Measurements from ENCODE around the gene MCCD1. TPM values are rescaled to one million over a fixed set of nuclear protein-coding genes. Genes with fewer than 3 reads are reported as not detected.
"Not testable (repeated sequence)": the region's sequence is repeated elsewhere in the genome, so short reads cannot be mapped to it uniquely, and the experiment has no call there.

Gene MCCD1
- polyA plus RNA-seq (ENCODE audit: insufficient read length in 4 of 4) = 10 to 100 TPM; 15.4 to 24.2 (median 18.0) TPM

GRCh38 chr6:31528821-31529328, at the start of gene MCCD1:
MCCD1 (plus strand) TSS chr6:31528962; CDS start chr6:31529015, 53 bp downstream.
- DNase-seq (ENCODE audit: low read depth in 4 of 4, low spot score in 2 of 4) = no peak

GRCh38 chr6:31479151-31479932, 49.4 kb upstream of the MCCD1 start:
- DNase-seq (ENCODE audit: low read depth in 4 of 4, low spot score in 2 of 4) = no peak

GRCh38 chr6:31479933-31480535, 48.7 kb upstream of the MCCD1 start:
- DNase-seq (ENCODE audit: low read depth in 4 of 4, low spot score in 2 of 4) = no peak

GRCh38 chr6:31480574-31480973, 48.2 kb upstream of the MCCD1 start:
- no peak for DNase-seq (ENCODE audit: low read depth in 4 of 4, low spot score in 2 of 4)

- no peak for DNase-seq (ENCODE audit: low read depth in 4 of 4, low spot score in 2 of 4)
Measured at GRCh38 chr6:31483392-31483791, 45.4 kb upstream of the MCCD1 start.

GRCh38 chr6:31485055-31485454, 43.7 kb upstream of the MCCD1 start:
- DNase-seq (ENCODE audit: low read depth in 4 of 4, low spot score in 2 of 4) = no peak

GRCh38 chr6:31486065-31486837, 42.5 kb upstream of the MCCD1 start:
- not testable (repeated sequence) for DNase-seq (ENCODE audit: low read depth in 4 of 4, low spot score in 2 of 4)

GRCh38 chr6:31487674-31488073, 41.1 kb upstream of the MCCD1 start:
- not testable (repeated sequence) for DNase-seq (ENCODE audit: low read depth in 4 of 4, low spot score in 2 of 4)

- DNase-seq (ENCODE audit: low read depth in 4 of 4, low spot score in 2 of 4) = no peak
Measured at GRCh38 chr6:31489086-31489485, 39.7 kb upstream of the MCCD1 start.

- DNase-seq (ENCODE audit: low read depth in 4 of 4, low spot score in 2 of 4) = no peak
Measured at GRCh38 chr6:31490115-31490873, 38.5 kb upstream of the MCCD1 start.

- not testable (repeated sequence) for DNase-seq (ENCODE audit: low read depth in 4 of 4, low spot score in 2 of 4)
Measured at GRCh38 chr6:31493550-31493874, 35.2 kb upstream of the MCCD1 start.

GRCh38 chr6:31493875-31494694, 34.7 kb upstream of the MCCD1 start:
- DNase-seq (ENCODE audit: low read depth in 4 of 4, low spot score in 2 of 4) = peak in 2 of 4 donors; percentile 45 to 51

- no peak for DNase-seq (ENCODE audit: low read depth in 4 of 4, low spot score in 2 of 4)
Measured at GRCh38 chr6:31495580-31495979, 33.2 kb upstream of the MCCD1 start.

- not testable (repeated sequence) for DNase-seq (ENCODE audit: low read depth in 4 of 4, low spot score in 2 of 4)
Measured at GRCh38 chr6:31496826-31497225, 31.9 kb upstream of the MCCD1 start.

GRCh38 chr6:31497531-31498476, 31.0 kb upstream of the MCCD1 start, which contains the start of gene MICB:
MICB (plus strand) TSS chr6:31498145; CDS start chr6:31498194, 49 bp downstream.
- DNase-seq (ENCODE audit: low read depth in 4 of 4, low spot score in 2 of 4) = peak in 2 of 4 donors; percentile 38 to 58

GRCh38 chr6:31498748-31499147, 30.0 kb upstream of the MCCD1 start:
- no peak for DNase-seq (ENCODE audit: low read depth in 4 of 4, low spot score in 2 of 4)

GRCh38 chr6:31499648-31500047, 29.1 kb upstream of the MCCD1 start:
- not testable (repeated sequence) for DNase-seq (ENCODE audit: low read depth in 4 of 4, low spot score in 2 of 4)

- no peak for DNase-seq (ENCODE audit: low read depth in 4 of 4, low spot score in 2 of 4)
Measured at GRCh38 chr6:31502586-31502985, 26.2 kb upstream of the MCCD1 start.
